Kidney (tissue), 14 donors: ENCODE data around the gene ZGPAT. TPM values are rescaled to one million over a fixed set of nuclear protein-coding genes. Genes with fewer than 3 reads are reported as not detected.
A peak's percentile ranks its signal among the peaks of the same experiment; 100 is the strongest.

ENCODE experiments used
- DNase-seq, 5 donors: peaks; one replicate each; pipeline ENCODE4 v3.0.0-alpha.2; 2013 to 2020
- FAIRE-seq: peaks from 2 replicates; lab custom pipeline; 2012; peaks lifted over from hg19 to GRCh38; lab: Jason Lieb, UNC
- H3K27ac ChIP-seq, 2 donors: one replicate each; pipeline ENCODE4 v1.7.0; 2013; ENCODE audit warnings: low read depth in 2 of 2, low read length in 2 of 2, inconsistent platforms in 1 of 2
- H3K27me3 ChIP-seq: one replicate; pipeline ENCODE4 v1.7.1; 2013; ENCODE audit warnings: low read length, inconsistent platforms; ENCODE audit not compliant: control insufficient read depth, insufficient read depth
- H3K36me3 ChIP-seq, 3 donors: one replicate each; pipeline versions ENCODE4 v1.7.0 to v1.7.1; 2013; ENCODE audit warnings: low read length in 3 of 3, control low read depth in 1 of 3, inconsistent platforms in 1 of 3; ENCODE audit not compliant: insufficient read depth in 3 of 3, control insufficient read depth in 2 of 3
- H3K4me1 ChIP-seq, 3 donors: one replicate each; pipeline versions ENCODE4 v1.7.0 to v1.7.1; 2013; ENCODE audit warnings: low read length in 3 of 3, inconsistent platforms in 1 of 3, low read depth in 1 of 3; ENCODE audit not compliant: control insufficient read depth in 2 of 3, insufficient read depth in 2 of 3
- H3K4me3 ChIP-seq, 3 donors: one replicate each; pipeline versions ENCODE4 v1.7.0 to v1.8.1; 2013; ENCODE audit warnings: low read length in 3 of 3, control low read depth in 1 of 3, inconsistent platforms in 1 of 3
- H3K9ac ChIP-seq, 3 donors: one replicate each; pipeline versions ENCODE4 v1.7.0 to v1.7.1; 2013; ENCODE audit warnings: low read length in 3 of 3, control low read depth in 1 of 3, inconsistent platforms in 1 of 3
- H3K9me3 ChIP-seq, 3 donors: one replicate each; pipeline versions ENCODE4 v1.7.0 to v1.7.1; 2013; ENCODE audit warnings: low read length in 3 of 3, control low read depth in 1 of 3, inconsistent platforms in 1 of 3; ENCODE audit not compliant: control insufficient read depth in 2 of 3, insufficient read depth in 1 of 3
- intact Hi-C: fragments of 100-400 bp; cut with DNase I; formaldehyde crosslinking; loops from one replicate; pipeline ENCODE4 v1.11.1; 2022
- polyA plus RNA-seq: library from polyadenylated mRNA; stranded (reverse); fragments of 350-450 nt; fragmentation: Illumina TruSeq; extraction: RNeasy Lipid Tissue Mini Kit (QIAGEN cat#74804); gene quantifications from one replicate; pipeline ENCODE4 v1.2.3, GENCODE V29; 2014; ENCODE audit warnings: low read depth, low replicate concordance; ENCODE audit not compliant: insufficient read depth
- total RNA-seq: library from RNA; stranded (reverse); fragmentation: NEBNext Ultra II Directional; extraction: Animal tissue kit (Norgen Biotek cat#: 25700); gene quantifications from one replicate; pipeline ENCODE4 v1.2.1, GENCODE V29; 2021
- TF ChIP-seq, protein P1 (sequence below): IDR thresholded peaks from 3 replicates; pipeline ENCODE4 v1.5.1; 2012; ENCODE audit warnings: mild to moderate bottlenecking, moderate library complexity, borderline replicate concordance; ENCODE audit not compliant: insufficient read depth; ENCODE audit errors: extremely low read depth
- donor health status: control.
- donor health status: control.
- donor health status: control.
- donor health status: control.
- donor health status: control.
- donor health status: DM: yes; HTN: yes; CAD: no.
- donor health status: Normal renal cell carcinoma (clear cell type).

ZGPAT gene
- total and polyA plus RNA-seq, 2 donors from 2014 or later = 30.5 to 39.6 TPM

DNA sequence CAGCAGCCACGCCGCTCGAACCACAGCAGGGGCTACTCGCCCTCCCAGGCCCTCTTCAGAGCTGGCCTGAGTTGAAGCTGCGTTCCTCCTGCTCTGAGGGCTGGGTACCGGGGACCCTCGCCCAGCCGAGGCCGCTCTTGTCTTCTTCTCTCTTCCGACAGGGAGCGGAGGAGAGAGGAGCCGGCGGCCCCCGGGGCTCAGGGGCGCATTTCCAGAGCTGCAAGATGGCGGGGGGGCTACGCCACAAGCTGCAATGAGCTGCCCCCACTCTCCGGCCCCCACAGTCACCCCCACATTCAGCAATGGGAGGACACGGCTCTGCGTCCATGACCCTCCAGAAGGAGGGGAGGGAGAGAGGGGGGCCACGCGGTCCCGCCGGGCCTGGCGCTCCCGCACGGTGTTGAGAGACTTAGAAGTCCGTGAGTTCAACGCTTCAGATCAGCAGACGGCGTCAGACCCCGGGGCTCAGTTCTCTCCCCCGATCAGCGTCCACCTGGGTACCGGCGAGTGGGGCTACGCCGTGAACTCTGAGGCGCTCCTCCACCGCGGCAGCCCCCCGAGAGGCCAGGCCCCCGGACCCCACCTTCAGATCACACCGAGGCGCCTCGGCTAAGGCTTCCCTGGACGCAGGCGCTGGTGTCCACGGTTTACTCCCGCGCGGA lies 63.3 kb downstream of the ZGPAT start:
- no peak for FAIRE-seq
- Histone ChIP-seq H3K4me3 (no peak overlapping the region), H3K36me3 (peaks cover 0 to 3% (median 0%) of the 10 kb centered on the region in 3 donors), H3K9me3 (no peaks in the 10 kb centered on the region), H3K4me1 (peaks cover 0 to 15% (median 0%) of the 10 kb centered on the region in 3 donors), H3K27me3 (no peaks in the 10 kb centered on the region), H3K9ac (no peak overlapping the region), H3K27ac (no peak overlapping the region)
- intact Hi-C loops = no loop called here
- DNase-seq = peak in 1 of 5 donors; percentile 70
- TF ChIP-seq, protein P1, sequence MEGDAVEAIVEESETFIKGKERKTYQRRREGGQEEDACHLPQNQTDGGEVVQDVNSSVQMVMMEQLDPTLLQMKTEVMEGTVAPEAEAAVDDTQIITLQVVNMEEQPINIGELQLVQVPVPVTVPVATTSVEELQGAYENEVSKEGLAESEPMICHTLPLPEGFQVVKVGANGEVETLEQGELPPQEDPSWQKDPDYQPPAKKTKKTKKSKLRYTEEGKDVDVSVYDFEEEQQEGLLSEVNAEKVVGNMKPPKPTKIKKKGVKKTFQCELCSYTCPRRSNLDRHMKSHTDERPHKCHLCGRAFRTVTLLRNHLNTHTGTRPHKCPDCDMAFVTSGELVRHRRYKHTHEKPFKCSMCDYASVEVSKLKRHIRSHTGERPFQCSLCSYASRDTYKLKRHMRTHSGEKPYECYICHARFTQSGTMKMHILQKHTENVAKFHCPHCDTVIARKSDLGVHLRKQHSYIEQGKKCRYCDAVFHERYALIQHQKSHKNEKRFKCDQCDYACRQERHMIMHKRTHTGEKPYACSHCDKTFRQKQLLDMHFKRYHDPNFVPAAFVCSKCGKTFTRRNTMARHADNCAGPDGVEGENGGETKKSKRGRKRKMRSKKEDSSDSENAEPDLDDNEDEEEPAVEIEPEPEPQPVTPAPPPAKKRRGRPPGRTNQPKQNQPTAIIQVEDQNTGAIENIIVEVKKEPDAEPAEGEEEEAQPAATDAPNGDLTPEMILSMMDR = no peak

DNA sequence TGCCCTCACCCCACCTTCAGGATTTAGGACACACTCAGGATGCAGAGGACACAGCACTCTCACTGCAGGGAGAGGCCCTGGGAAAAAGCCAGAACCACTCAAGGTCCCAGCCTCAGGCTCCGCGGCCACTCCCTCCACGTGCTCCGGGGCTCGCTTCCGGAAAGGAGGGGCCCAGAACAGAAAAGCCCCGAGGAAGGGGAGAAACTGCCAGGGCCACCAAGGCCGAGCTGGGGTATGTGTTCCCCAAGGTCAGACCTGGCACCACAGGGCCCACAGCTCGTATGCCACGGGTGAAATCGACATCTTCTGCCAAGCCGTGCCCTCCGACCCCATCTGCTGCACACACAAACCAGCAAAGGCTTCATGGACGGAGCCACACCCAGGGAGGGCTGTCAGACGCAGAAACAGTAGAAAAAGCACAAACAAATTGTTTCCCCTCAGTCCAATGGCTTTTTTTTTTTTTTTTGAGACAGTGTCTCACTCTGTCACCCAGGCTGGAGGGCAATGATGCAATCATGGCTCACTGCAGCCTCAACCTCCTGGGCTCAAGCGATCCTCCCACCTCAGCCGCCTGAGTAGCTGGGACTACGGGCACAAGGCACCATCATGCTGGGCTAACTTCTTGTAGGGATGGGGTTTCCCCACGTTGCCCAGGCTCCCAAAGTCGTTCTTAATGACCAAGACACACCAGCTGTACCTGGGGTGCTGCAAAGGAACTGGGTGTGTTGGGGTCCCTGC lies 65.1 kb downstream of the ZGPAT start:
- H3K4me3 ChIP-seq = no peak overlapping the region
- no peaks in the 10 kb centered on the region for H3K9me3 ChIP-seq
- FAIRE-seq = no peak
- H3K9ac ChIP-seq = no peak overlapping the region
- H3K4me1 ChIP-seq = peaks cover 0 to 15% (median 0%) of the 10 kb centered on the region in 3 donors
- intact Hi-C loops = no loop called here
- DNase-seq = peak in 1 of 5 donors; percentile 76
- TF ChIP-seq, protein P1 = no peak
- H3K36me3 ChIP-seq = no peaks in the 10 kb centered on the region
- no peak overlapping the region for H3K27ac ChIP-seq
- H3K27me3 ChIP-seq = no peaks in the 10 kb centered on the region

DNA sequence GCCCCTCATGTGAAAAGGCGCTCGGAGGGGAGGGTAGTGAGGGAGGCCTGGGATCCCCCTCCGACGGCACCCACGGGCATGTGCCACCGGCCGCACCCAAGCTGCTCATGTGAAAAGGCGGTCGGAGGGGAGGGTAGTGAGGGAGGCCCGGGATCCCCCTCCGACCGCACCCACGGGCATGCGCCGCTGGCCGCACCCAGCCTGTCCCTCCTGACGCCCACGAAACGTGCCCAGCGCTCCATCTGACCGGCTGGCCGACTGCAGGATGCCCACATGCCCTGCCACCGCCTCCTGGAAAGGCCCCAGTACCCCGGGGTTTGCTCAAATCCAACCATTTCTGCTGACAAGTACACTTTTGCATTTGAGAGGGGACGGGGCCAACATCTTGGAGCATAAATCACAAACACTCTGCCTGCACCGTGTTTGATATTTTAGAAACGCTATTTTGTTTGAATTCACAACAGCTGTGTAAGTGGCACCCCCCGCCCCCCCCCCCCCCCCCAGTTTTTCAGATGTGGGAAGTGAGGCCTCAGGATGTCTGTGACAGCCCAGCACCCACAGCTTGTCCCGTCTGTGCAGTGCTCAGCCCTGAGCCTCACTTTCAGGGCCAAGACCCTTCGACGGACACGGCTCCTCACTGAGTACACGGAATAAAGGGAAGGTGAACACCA lies 65.9 kb downstream of the ZGPAT start:
- intact Hi-C loops = no loop called here
- Histone ChIP-seq H3K27ac (no peak overlapping the region), H3K9ac (no peak overlapping the region), H3K4me1 (peaks cover 0 to 15% (median 0%) of the 10 kb centered on the region in 3 donors), H3K27me3 (no peaks in the 10 kb centered on the region), H3K36me3 (no peaks in the 10 kb centered on the region), H3K4me3 (no peak overlapping the region), H3K9me3 (no peaks in the 10 kb centered on the region)
- TF ChIP-seq, protein P1 = no peak
- peak in 1 of 5 donors; percentile 80 for DNase-seq
- no peak for FAIRE-seq
